GM06990 (cell line): Measurements from ENCODE around the gene GMPR.

Source experiments
- DNase-seq: peaks from one replicate; pipeline ENCODE4 v3.0.0-alpha.2; 2011; ENCODE audit not compliant: insufficient read length; ENCODE audit errors: extremely low read depth
- H3K27me3 ChIP-seq: replicated peaks from 2 replicates; pipeline ENCODE4 v1.6.0; 2011; ENCODE audit warnings: low read length; ENCODE audit not compliant: control insufficient read depth, insufficient read depth
- H3K36me3 ChIP-seq: 2 replicates; pipeline ENCODE4 v1.5.1; 2011; ENCODE audit warnings: low read length; ENCODE audit not compliant: control insufficient read depth, insufficient read depth
- H3K4me3 ChIP-seq: replicated peaks from 2 replicates; pipeline ENCODE4 v1.5.1; 2011; ENCODE audit warnings: low read depth, mild to moderate bottlenecking, control low read depth, low read length
- TF ChIP-seq, protein P1 (sequence below): IDR thresholded peaks from 2 replicates; pipeline ENCODE4 v1.5.1; 2011; ENCODE audit warnings: low read length, control low read depth, mild to moderate bottlenecking, inconsistent platforms; ENCODE audit not compliant: insufficient read depth, poor library complexity, severe bottlenecking

Gene GMPR

DNA sequence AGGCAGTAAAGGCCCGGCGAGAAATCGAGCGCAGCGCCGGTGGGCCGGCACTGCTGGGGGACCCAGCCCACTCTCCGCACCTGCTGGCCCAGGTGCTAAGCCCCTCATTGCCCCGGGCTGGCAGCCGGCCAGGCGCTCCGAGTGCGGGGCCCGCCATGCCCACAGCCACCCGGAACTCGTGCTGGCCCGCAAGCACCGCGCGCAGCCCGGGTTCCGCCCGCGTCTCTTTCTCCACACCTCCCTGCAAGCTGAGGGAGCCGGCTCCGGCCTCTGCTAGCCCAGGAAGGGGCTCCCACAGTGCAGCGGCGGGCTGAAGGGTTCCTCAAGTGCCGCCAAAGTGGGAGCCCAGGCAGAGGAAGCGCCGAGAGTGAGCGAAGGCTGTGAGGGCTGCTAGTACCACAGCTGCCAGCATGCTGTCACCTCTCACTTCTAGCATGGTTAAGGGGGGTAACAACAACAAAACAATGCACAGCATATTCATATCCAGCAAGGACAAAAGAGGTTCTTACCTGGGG, 11.3 kb upstream of the GMPR start:
- TF ChIP-seq, protein P1, sequence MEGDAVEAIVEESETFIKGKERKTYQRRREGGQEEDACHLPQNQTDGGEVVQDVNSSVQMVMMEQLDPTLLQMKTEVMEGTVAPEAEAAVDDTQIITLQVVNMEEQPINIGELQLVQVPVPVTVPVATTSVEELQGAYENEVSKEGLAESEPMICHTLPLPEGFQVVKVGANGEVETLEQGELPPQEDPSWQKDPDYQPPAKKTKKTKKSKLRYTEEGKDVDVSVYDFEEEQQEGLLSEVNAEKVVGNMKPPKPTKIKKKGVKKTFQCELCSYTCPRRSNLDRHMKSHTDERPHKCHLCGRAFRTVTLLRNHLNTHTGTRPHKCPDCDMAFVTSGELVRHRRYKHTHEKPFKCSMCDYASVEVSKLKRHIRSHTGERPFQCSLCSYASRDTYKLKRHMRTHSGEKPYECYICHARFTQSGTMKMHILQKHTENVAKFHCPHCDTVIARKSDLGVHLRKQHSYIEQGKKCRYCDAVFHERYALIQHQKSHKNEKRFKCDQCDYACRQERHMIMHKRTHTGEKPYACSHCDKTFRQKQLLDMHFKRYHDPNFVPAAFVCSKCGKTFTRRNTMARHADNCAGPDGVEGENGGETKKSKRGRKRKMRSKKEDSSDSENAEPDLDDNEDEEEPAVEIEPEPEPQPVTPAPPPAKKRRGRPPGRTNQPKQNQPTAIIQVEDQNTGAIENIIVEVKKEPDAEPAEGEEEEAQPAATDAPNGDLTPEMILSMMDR = no peak
- H3K4me3 ChIP-seq = no peak overlapping the region
- no peaks in the 10 kb centered on the region for H3K27me3 ChIP-seq
- H3K36me3 ChIP-seq = no peaks in the 10 kb centered on the region
- DNase-seq = no peak

DNA sequence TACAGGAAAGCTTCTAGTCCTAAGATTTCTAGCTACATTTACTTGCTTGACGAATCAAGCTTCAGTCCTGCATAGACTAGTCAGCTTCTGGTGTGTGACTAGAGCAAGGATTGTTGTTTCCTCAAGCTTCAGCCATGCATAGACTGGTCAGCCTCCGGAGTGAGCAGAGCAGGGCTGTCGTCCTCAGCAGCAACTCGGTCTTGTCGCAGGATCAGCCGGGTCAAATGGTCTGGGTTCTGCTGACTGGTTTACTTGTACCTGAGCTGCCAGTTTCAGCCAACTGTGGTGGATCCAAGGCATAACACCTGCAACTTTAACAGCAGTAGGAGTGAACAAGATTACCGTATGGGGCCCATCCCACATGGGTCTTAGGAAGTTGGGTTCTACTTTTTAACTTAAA, 10.8 kb upstream of the GMPR start:
- Histone ChIP-seq H3K36me3 (no peaks in the 10 kb centered on the region), H3K27me3 (no peaks in the 10 kb centered on the region), H3K4me3 (no peak overlapping the region)
- no peak for DNase-seq
- TF ChIP-seq, protein P1 = no peak

DNA sequence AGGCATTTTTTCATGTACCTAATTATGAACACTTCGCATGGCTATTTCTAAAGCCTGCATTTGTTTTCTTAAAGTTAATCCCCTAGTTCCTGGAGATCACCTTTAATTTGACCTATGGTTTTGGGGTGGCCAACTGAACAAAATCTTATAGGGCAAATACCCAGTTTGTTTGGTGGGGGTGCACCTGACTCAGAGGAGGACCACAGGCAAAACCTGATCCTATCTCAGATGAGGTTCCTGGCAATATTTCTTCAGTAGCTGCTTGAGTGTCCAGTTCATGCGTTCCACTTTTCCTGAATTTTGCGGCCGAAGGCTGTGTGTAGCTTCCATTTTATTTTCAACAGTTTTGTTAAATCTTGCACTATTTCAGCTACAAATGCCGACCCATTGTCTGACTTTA, 10.3 kb upstream of the GMPR start:
- H3K4me3 ChIP-seq = no peak overlapping the region
- no peaks in the 10 kb centered on the region for H3K27me3 ChIP-seq
- no peak for DNase-seq
- TF ChIP-seq, protein P1 = no peak
- H3K36me3 ChIP-seq = no peaks in the 10 kb centered on the region

DNA sequence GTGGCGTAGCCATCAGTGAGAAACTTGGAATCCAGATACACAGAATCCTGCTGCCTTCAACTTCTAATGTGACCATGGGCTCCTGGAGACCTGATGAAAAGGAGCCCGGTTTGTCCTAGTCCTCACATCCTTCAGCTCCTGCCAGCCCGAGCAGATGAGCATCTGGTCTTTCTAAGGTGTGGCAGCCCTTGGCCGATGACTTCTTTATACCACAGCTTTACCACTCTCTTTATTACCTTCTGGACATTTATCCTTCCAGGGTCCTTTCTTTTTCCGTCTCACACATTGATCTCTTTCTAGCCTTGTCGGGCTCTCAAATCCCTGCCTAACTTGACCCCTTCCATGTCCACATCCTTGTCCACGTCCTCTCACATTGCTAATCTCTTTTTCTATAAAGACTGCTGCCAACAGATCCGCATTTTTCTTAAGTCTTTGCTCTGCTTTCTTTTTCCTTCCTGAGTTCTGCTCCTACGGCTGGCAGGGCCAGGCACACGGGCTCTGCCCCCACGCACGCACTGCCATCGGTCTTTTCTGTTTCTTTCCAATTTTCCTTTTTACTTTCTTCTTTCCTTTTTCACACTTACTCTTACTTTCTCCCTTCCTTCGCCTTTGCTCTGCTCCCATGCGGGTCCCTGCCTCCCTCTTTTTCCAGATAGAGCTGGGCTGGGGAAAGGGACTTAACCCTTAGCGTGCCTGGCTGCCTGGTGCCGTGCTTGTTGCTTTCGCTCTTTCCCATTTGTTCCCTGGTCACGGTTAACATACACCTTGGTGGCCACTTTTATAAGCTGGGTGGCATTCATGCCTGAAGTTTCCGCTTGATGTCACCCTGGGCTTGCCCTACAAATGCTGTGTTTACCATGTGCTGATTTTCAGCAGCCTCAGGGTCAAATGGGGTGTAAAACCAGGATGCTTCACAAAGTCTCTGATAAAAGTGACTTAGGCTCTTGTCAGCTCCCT, 9.4 kb upstream of the GMPR start:
- no peaks in the 10 kb centered on the region for H3K27me3 ChIP-seq
- TF ChIP-seq, protein P1 = no peak
- no peaks in the 10 kb centered on the region for H3K36me3 ChIP-seq
- H3K4me3 ChIP-seq = no peak overlapping the region
- no peak for DNase-seq

DNA sequence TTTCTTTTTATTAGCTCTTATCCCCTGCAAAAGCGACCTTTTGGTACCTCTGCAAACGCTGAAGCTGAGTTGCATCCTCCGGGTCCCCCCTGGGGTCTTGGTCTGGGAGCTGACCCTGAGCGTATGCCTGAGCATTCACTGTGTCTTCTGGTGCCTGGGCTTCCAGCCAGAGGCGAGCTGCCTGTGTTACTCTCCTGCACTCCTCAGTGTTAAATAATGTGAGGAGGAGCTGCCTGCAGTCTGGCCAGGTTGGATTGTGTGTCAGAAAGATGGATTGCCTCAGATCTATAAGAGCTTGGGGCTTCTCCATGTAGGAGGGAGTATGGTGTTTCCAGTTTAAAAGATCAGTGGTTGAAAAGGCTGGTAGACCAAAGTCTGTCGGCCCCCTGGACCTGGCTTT, 8.7 kb upstream of the GMPR start:
- no peak for DNase-seq
- TF ChIP-seq, protein P1 = no peak
- H3K4me3 ChIP-seq = no peak overlapping the region
- H3K27me3 ChIP-seq = no peaks in the 10 kb centered on the region
- no peaks in the 10 kb centered on the region for H3K36me3 ChIP-seq
